NCI-H1105 (cell line): ENCODE measurements around the gene FNTB.

ENCODE experiments used
- DNase-seq: peaks from one replicate; lab custom pipeline; 2025; lab: John Stamatoyannopoulos, UW

The FNTB gene

GRCh38 chr14:64983439-64984310 lies 3.0 kb upstream of the FNTB start:
- peak; percentile 28 for DNase-seq

GRCh38 chr14:64987438-64987767 lies 708 bp downstream of the FNTB start:
- DNase-seq, result no peak

DNA sequence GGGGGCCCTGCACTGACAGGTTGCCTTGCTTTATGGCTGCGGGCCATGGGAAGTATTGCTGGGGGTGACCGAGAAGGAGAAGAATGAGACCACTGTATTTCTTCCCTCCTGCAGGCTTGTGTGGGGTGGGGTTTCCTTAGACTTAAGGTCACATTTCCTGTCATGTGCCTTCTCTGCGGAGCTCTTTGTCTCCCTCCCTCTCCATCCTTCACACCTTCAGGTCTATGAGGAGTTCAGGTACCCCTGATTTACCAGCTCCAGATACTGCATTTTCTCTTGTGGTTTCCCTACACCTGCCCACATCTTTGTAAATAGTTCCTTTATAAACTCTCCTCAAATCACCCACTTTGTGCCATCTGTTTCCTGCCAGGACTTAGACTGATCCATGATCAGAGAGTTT lies 3.6 kb downstream of the FNTB start:
- DNase-seq, result no peak

DNA sequence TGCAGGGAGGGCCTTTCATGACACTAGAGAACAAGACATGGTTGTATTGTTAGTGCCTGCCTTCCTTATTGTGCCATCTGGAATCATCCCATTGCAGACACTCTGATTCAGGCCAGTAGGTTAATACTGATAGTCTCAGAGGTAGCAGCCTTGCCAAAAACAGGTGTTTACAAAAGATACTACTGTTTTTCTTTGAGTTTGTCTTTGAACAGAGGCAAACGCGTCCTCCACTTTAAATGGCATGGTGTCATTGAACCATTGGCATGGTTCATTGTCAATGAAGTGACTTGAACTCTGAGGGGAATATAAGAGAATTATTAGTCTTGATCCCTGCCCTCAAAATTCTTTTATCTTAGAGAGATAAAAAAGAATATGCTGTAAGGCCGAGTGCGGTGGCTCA lies 4.2 kb downstream of the FNTB start:
- no peak for DNase-seq

- DNase-seq, result no peak
Observed at GRCh38 chr14:64992328-64992885, 5.7 kb downstream of the FNTB start.

DNA sequence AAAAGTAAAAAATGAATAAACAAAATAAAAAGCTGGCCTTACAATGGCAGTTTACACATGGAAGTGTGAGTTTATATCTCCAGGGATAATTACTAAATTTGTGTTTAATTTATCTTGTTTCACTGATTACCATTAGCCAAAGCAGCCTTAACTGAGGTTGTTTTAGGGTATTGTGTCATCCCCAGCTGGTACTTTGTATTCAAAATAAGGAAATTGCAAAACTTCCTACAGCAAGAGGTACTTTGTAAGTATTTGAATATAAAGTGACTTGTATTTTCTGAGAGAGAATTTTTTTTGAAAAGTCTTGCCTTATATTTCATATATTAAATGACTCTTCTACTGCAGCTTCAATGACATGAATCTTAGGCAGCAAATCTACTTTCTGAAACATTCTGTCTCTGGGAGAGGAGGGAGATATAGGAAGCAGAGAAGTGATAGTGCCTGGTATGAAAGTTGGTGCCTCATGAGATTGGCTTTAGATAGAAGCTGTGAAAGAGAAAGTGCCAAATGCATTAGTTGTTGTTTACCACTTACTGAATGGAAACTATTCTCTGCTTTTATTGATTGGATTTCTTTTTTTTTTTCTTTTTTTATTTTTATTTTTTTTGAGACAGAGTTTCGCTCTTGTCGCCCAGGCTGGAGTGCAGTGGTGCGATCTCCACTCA lies 6.7 kb downstream of the FNTB start:
- no peak for DNase-seq

GRCh38 chr14:64994540-64994939 lies 7.8 kb downstream of the FNTB start:
- DNase-seq, result no peak

DNA sequence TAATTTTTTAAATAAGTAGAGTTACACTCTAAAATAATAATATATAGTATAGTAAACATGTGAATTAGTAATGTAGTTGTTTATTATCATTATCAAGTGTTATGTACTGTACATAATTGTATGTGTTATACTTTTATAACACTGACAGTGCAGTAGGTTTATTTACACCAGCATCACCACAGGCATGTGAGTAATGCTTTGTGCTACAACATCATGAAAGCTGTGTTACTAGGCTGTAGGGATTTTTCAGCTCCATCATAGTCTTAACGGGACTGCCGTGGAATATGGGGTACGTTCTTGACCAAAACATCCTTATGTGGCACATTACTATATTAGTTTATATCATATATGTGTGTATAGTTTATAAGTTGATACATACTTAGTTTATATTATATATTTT lies 8.6 kb downstream of the FNTB start:
- DNase-seq, result no peak

DNA sequence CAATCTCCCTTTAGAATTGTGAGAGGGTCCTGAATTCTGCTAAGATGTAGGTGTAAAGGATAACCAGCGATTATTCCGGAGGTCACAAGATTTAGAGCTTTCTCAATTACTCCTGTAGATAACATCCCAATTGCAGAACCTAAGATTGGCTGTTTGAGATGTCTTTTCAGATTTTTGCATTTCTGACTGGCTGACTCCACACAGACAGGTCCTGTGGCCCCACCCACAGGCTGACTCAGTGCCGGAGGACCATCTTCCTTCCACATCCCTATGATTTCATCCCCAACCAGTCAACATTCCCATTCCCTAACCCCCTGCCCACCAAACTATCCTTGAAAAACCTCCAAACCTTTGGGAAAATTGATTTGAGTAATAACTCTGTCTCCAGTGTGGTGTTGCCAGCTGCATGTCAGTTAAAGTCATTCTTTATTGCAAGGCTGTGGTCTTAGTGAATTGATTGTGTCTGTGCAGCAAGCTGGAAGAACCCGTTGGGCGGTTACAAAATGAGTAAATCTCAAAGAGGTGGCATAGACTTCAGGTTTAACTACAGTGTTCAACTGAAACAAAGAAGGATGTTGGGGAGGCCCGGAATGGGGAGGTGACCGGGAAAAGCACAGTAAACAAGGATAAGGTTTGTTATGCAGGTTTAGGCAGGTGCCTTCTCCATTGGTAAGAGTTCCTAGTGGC lies 10.6 kb downstream of the FNTB start:
- DNase-seq, result no peak

GRCh38 chr14:64998455-64998931 lies 11.8 kb downstream of the FNTB start:
- DNase-seq, result no peak

- no peak for DNase-seq
Observed at GRCh38 chr14:65000898-65001591, 14.3 kb downstream of the FNTB start.

DNA sequence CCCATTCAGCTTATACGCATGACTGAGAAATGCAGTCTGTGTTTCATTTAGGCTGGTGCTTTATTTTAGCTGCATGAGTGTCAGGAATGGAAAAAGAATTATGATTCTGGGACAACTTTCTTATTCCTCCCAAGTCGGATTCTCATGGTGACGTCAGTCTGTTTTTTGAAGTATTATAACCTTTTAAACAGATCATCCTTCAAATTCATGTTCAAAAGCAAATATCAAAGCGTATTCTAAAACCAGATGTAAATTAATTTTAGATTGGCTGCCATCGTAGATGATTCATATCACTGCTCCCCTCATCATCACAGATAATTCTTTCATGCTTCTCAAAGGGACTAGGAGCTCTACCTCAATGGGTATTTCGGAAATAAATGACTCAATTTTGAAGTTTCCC lies 15.0 kb downstream of the FNTB start:
- DNase-seq, result no peak

- DNase-seq, result no peak
Observed at GRCh38 chr14:65002586-65003210, 16.0 kb downstream of the FNTB start.

GRCh38 chr14:65003394-65003793 lies 16.7 kb downstream of the FNTB start:
- no peak for DNase-seq

GRCh38 chr14:65006261-65006721 lies 19.6 kb downstream of the FNTB start:
- DNase-seq, result no peak

GRCh38 chr14:65007202-65007601 lies 20.5 kb downstream of the FNTB start:
- DNase-seq, result no peak

DNA sequence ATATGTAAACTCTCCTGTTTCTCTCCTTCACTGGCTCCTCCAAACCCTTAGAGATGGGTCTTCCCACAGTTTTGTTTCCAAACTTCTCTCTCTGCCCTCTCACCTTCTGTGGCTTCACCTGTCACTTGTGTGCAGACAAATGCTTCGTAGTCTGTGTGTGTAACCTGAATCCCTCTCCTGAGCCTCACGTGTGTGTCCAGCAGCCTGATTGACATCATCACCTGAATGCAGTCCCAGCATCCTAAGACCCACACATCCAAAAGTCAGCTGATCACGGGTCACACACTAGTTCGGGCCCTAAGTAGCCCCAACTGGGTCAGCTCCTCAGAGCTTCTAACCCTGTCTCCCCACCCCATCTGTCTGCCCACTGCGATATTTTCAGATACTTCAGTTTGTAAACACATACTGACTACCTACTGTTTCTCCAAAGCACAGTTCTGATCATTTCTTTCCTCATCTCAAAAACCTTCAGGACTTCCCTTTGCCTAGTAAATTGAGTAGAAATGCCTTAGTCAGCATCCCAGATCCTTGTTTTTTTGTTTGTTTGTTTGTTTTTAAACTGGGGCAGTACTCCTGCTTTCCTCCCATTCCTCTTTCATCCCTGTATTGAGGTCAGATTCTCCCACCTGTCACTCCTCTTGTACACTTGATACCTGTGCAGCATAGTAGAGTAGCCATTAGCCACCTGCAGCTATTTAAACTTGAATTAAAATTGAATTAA lies 23.7 kb downstream of the FNTB start:
- DNase-seq, result no peak

DNA sequence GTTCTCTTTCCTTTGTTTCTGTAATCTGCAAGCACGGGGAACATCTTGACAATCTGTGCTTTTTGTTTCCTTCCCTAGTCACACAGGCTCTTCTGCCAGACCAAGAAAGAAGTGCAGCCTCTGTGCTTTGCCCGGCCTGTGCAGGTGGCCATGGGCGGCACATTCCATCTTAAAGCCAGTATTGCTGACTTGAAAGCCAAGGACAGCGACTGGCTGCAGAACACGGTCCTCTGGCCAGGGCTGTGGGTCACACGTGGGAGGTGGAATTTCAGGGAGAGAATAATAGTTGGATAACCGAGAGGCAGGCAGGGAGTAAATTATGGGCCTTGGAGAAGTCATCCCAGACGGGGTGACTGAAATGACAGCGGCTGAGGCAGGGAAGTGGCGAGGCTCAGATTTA lies 24.8 kb downstream of the FNTB start:
- no peak for DNase-seq

DNA sequence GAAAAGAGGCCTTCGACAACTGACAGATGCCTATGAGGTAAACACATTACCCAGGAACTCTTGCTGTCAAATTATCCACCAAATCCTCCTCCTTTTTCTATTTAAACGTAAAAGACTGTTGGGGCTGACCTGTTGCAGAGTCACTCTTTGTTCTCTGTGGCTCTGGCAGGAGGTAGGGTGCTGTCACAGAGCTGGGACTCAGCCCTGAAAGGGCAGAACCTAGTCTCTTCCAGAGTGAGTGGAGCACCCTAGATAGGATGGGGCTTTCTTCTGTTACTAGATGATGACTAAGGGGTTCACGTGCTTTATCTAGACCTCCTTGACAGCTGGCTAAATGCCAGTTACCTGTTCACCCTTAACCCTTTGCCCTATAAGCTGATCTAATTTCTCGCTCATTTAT lies 25.7 kb downstream of the FNTB start:
- DNase-seq, result no peak

GRCh38 chr14:65015391-65015790 lies 28.7 kb downstream of the FNTB start:
- DNase-seq, result no peak

- no peak for DNase-seq
Observed at GRCh38 chr14:65016471-65016870, 29.8 kb downstream of the FNTB start.
